DMS153 treated with DMSO at 0.1 percent for 48 hours (cell line): Measurements from ENCODE around the gene PDZRN3.
A peak's percentile ranks its signal among the peaks of the same experiment; 100 is the strongest.

Source experiments
- DNase-seq: peaks from one replicate; lab custom pipeline; 2025; ENCODE audit not compliant: unreplicated experiment; lab: John Stamatoyannopoulos, UW

The PDZRN3 gene

DNA sequence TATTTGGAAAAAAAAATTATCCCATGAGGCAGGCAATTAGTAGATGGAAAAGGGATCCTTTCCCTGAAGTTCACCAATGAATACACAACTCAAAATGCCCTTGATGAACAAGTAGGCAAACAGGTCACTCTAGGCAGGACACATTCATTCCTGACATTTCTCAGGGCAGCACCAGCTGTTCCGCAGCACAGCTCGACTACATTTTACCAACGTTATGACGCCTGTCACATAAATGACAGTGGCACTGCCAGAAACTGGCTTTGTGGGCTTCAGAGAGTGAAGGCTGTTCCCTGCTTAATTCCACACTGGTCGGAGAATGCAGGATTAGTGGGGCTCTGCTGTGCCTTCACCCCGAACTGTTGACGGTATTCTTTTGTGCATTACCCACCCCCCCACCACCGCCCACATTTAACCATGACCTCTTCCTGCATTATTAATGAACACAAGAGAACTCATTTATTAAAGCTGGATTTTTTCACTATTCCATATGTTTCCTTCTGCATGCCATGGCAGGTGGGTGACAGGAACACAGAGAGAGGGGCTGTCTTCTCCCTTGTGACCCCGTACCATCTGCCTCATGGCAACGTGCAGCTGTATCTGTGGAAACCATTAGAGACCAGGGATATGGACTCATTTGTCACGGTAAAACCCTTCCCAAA, 197.6 kb downstream of the PDZRN3 start:
- DNase-seq, result no peak

DNA sequence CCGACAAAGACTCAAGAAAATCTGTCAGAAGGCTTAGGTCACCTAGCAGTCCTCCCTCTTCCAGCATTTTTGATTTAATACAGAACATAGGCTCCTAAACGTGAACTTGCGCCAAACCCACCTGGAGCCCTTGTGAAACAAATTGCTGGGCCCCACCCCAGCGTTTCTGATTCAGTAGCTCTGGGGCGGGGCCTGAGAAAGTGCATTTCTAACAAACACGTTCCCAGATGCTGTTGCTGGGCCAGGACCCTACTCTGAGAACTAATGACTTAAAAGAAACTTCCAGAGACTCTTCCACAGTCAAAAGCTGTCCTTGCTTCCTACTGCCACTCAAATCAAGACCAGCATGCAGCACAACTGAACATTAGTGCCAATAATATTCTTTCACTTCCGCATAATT, 198.1 kb downstream of the PDZRN3 start:
- no peak for DNase-seq

DNA sequence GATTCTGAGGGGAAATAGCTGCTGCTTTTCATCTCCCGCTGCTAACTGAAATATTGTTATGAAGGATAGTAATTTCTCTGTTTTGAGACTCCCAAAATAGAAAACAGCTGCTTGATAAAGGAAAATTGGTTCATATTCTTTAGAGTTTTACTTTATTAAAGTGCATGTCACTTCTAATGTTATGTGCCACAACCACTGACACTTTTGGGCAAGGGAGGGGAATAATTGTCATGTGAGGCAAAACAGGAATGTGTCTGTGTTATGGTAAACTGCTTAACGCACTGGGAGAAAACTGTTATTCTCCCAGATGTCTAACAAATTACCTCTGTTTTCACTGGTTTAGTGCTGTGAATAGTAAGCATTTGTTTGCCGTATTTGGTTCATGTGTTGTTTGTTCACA, 201.6 kb downstream of the PDZRN3 start:
- DNase-seq, result no peak

DNA sequence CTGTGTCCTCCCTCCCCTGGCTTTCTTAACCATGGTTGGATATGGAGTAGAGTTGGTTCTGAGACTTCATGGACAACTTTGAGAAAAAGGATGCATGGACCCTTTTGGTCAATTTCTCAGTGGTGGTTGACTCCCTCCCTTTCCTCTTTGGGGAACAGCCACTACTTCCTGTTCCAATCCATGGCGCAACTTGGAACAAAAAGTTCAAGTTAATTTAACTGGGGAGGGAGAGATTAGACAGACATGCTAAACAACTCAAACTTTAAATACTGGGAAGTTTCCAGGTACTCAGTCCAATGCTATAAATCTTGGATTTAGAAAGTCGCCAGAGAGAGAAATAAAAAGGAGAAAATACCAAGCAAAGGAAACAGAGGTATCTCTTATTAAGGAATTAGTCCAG, 202.2 kb downstream of the PDZRN3 start:
- no peak for DNase-seq

DNA sequence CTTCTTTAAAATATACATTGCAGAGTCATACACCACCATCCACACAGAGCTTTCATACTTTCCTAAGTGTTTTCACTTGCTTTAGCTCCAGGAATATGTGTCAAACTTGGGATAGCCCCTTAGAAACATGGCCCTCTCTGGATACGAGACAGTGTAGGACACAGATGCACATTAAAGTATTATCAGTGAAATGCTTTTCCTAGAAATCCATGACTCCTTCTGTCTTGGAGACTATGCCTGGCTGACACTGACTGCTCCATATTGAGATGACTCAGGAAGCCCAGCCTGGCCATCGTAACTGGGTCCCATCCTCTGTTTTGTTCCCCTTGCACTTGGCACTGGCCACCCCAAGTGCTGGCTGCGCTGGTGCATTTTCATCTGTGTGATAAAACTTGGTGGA, 204.8 kb downstream of the PDZRN3 start:
- no peak for DNase-seq

DNA sequence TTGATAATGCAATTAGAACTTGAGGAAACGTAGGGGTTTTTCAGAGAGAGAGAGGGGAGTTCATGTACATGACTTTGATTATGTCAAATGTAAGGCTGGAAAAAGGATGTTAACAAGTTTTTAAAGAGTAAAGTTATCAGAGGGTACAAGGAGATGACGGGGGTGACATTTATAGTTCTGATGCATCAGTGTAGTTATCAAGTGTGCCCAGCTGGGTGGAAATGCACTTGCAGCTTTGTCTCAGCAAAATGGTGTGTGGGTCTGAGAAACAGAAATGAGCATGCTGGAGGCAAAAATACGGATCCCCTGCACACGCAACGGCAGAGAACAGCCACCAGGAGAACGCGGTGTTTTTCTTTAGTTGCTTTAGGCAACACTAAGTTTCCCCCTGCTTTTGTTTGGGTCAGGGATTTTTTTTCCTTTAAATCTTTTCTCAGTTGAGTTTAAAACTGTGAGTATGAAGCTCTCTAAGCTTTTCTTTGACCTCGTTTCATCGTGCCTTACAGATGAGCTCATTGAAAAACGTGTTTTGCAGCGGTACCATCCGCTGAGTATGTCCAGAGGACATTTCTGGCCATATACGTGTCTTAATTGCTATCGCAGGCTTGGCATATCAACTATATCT, 205.4 kb downstream of the PDZRN3 start:
- no peak for DNase-seq

DNA sequence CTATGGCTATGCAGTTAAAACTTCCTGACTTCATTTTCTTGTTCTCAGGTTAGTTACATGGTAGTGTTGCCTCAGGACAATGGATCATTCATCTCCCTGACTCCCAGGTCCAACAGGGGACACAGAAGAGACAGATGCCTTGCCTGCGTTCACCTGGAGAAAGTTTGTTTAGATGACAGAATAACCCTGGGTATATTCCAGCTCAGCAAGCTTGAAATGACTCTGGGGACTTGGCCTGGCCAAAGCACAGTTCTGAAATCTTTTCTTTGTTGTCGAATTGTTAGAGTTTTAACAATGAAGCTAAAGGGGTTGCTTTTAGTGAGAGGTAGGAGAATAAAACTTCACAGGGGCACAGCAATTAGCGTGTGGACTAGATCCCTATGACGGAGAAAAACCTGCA, 206.1 kb downstream of the PDZRN3 start:
- no peak for DNase-seq

DNA sequence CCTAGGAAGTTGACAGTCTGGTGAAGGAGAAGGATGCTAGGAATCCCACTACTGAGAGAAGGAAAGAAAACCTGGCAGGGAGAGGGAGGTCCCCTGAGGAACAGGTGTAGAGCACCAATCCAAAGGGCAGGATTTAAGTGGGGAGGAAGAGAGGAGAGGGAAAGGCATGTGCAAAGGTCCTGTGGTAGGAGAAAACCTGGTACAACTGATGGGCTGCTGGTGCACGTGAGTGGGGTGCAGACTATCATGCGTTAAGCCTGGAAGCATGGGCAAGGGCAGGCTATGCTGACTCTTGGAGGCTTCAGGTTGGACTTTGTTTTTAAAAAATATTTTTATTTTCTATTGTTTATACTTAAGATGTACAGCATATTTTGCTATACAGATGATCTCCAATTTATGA, 209.6 kb downstream of the PDZRN3 start:
- no peak for DNase-seq

DNA sequence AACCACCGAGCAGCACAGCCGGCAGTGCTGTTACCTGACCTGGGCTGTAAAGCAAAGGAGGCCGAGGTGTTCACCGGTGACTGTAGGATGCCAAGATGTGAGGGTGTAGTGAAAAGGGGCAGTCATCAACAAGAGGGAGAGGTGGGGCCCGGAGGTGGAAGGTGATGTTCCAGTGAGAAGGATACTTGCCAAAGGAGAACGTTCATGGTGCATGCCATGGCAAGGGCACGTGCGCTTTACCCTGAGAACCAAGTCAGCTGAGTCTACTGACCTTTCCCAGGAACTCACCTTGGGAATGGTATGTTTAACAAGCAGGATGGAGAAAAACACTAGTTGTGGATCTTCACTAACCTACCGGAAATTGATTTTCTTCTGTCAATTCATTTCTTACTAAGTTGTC, 211.1 kb downstream of the PDZRN3 start:
- no peak for DNase-seq

DNA sequence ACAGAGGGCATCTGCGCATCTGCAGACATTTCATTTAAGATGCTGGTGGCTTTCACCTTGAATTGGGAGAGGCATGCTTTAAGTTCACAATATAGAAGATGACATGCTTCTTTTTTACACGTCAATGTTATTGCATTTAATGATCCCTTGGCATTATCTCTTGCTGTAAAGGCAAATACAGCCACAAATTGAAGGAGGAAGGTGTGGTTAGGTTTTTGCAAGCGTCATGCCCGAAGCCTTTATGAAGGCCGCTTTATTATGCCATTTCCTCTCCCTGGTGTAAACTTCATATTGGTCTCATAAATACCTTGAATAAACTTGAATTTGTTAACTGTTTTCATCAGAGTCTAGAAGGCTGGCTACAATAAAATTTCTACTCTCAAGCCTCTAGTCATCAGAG, 212.7 kb downstream of the PDZRN3 start:
- no peak for DNase-seq

DNA sequence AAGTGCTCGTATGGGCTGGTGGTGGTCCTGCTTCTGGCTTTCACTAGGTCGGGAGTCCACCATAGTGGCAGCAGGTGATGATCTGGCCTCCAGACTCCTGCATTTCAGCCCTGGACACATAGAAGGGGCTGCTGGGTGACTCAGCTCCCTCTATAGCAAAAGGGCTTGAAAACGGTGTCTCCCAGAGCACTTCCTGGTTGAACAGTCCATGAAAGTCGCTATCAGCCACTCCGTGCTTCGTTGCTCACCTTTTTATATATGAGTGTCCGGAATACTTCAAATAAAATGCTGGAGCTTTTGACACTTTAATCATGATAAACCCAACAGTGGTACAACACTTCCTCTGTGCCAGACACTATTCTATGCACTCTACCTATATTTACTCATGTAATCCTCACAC, 213.2 kb downstream of the PDZRN3 start:
- DNase-seq, result peak; percentile 1

DNA sequence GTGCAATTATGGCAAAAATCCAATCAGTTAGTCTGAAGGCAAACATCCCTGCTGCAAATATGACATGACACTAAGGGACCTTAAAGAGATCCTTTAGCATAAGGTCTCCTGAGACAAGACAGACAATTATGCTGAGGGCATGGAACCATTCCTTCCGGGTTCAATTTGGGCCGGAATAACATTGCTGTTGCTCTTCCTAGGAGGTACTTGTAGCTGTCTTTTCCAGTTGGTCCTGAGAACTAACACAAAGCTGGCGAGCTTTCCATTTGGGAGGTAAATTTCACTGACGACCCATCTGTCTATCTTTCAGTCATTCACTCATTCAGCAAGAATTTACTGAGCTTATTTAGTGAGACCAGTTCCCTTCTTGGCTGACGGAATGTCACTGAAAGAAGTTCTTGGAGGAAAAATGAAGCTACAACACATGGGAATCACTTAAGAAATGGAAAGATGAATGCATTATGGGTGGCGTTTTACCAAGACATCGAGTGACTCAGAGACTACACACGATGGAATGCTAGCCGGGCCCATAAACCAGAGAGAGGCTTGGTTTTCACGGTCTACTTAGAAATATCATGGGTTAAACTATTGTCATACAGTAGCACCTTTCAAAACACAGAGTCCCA, 215.5 kb downstream of the PDZRN3 start:
- DNase-seq, result no peak

DNA sequence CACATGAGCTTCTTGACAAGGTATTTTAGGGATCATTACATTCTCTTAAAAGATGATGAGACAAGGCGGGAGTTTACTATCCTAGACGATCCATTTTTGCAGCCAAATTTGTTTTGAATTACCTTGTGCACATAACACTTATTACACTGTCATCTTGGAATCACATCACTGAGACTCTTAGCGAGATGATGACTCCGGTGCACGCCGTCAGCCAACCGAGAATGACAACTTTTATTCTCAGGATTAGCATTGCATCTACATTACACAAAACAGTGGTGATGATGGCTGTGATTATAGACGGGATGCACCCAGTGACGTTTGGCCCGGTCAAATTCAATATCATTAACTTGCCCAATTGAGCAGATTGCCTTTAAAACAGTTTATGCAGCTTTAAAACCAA, 216.1 kb downstream of the PDZRN3 start:
- no peak for DNase-seq

DNA sequence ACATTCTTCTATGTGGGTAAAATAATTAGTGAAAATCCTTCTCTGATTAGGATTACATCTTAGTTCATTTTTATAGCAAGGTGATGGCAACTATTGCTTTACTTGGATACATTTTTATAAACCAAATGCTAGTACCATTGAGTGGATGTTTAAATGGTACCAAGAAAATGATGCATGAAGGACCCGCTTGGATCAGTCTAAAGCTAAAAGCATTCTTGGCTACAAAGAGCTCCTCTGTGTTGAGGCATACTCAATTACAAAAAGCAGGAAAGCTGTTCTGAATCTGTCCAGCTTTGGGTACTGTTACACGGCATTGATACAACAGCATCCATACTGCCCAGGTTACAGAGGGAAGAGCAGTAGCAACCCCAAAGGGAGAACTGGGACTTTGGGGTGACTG, 217.2 kb downstream of the PDZRN3 start:
- no peak for DNase-seq

DNA sequence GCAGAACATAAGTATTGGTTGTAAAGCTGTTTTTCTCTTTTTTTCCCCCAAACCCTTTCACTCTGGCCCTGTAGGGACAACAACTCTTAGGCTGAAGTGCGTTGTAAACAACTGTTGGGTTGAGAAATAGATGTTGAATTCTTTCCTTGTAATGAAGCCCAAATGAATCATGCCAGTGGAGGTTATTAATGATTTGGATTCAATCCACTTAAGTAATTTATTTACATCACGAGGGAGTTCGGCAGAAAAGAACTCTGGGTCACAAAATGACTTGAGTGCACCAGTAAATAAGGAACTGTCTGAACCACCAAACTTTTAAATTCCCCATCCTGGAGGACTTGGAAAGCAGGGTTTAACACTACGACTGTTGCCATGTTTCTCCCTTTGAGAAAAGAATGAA, 218.9 kb downstream of the PDZRN3 start:
- no peak for DNase-seq

DNA sequence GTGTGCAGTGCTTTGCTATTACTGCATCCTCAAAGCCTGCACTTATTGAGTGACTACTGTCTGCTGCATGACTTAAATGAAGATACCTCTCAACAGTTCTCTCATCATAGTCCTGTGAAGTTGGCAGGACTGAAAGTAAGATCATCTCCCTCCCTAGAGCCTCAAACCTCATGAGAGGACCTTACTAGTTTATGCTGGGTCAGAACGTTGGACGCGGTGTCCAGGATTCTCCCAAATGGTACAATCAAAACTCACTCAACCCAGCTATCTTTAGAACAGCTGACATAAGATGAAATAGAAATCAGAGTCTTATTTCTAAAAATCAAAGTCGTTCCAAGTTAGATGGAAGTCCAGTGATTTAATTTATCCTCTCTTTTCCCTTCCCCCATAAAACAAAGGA, 219.7 kb downstream of the PDZRN3 start:
- DNase-seq, result no peak

DNA sequence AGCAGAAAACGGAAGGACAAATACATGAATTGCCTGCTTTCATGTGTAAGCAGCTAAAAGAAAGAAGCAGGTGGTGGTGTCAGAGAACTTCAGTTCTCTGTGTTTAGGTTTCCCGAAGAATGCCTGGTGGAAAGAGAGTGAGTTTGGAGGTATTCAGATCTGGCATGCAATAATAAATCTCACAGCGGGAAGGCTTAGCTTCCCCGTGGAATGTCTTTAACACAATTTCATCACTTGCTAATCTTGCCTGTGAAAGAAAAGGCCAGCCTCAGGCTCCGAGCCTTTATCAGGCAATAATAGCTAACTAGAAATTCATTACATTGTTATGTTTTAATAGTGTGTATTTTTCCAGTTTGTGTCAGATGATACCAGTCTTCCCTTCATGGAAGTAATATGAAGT, 220.3 kb downstream of the PDZRN3 start:
- no peak for DNase-seq

DNA sequence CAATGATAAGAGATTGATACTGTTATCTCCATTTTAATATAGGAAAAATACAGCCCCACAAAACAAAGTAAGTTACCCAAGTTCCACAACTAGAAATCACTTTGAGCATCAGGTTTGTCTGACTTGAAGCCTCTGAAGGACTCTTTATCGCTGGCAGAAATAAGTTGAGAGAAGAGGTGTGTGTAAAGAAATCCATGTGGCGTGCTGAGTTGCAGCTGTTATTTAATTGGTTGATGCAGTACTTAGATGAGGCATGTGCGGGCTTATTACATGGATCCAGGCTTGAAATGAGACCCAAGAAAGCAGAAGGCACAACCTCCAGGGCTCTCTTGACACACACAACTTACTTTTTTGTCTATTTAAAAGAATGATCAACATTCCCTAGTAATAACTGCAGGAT, 221.3 kb downstream of the PDZRN3 start:
- DNase-seq, result no peak

DNA sequence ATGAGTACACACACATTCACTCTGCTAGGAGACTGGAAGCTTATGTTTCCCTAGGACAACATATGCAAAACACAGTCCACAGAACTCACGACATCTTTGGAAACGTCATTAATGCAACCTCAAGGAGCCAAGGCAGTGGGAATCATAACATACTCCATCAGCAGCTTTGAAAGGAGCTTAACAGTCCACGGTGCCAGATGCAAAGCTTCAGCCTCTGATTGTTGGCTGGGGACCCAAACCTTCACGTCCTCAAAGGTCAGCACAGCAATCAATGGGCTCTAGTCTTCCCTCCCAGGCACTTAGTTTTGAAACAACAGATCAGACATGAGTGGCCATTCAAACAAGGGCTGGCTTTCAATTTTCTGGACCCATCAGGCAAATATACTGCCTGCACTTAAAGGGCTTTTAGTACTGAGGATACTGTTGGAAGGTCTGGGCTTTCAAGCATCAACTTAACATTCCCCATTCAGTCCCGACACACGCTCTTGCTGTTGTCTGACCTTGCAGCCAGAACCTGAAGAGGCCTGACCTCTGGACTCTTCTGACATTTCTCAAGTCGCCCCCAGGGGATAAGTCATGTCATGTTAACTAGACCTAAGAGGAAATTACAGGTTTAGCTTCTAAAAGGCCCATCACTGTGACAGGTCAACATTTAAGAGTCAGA, 223.0 kb downstream of the PDZRN3 start:
- DNase-seq, result no peak

DNA sequence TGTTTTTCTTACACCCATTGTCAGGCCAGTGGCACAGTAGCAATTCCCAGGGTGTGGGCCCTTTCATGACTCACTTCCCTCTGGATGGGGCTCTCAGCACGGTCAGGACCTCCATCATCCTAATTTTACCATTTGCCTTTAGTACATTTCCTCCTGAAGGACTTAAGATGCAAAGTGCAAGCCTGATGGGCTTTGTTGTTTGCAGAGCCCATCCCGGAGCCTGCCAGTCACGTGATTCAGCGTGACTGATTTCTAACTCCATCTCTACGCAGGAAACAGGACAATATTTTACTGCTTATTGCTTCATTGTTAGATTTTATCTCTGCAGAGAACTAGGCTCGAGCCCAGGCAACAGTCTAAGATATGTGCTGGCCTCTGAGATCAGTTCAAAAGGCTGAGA, 223.7 kb downstream of the PDZRN3 start:
- DNase-seq, result no peak

DNA sequence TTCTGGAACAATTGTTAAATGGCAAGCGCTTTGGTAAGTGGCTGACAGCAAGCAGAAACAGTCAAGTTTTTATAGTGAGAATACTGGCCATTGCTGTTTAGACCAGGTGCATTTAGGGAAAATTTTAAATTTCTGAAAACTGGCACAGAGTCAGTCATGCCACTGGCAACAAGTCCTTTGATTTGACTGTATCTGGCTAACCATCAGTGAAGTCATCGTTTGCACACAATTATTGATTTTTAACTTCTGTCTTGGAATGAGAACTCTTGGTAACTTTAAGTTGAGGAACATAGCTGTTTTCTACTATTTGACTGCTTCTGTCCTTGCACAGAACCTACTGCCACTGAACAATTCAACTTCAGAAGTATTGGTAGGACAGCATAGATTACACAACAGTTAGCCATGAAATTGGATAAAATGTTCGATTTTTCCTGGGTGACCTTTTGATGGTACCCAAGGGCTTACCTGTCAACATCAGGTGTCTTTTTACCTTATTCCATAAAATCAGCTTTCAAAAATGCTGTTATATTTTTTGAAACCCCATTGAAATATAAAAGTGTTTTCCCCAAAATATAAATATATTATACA, 225.0 kb downstream of the PDZRN3 start:
- no peak for DNase-seq

DNA sequence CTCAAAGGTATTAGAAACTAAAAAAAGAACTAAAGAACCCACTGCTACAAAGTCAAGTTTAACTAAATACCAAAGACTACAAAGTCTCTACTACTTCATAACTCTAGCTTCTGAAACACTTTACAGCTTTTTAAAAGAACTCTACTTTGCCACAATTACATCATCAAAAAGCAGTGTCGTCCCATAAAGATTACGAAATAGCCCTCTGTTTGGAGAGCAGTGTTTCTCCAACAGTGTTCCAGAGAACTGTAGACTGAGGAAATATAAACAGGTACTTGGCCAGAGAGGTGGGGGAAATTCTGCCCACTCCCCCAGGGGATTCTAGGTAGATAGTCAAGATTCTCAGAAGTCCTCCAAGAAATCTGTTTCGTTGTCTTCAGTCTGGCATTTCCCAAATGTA, 225.6 kb downstream of the PDZRN3 start:
- DNase-seq, result no peak
